Ishikawa (cell line): ENCODE results near the gene LCNL1.

Source experiments
- CEBPB ChIP-seq: IDR thresholded peaks from 2 replicates; pipeline ENCODE4 v1.6.1; 2012
- CREB1 ChIP-seq: IDR thresholded peaks from 2 replicates; pipeline ENCODE4 v1.6.1; 2012; ENCODE audit warnings: low read depth
- EGR1 ChIP-seq: IDR thresholded peaks from 2 replicates; pipeline ENCODE4 v1.6.1; 2012
- EP300 ChIP-seq: IDR thresholded peaks from 2 replicates; pipeline ENCODE4 v1.6.1; 2012; ENCODE audit warnings: borderline replicate concordance
- FOXM1 ChIP-seq: IDR thresholded peaks from 2 replicates; pipeline ENCODE4 v1.6.1; 2012; ENCODE audit warnings: low read depth, borderline replicate concordance
- MAX ChIP-seq: IDR thresholded peaks from 2 replicates; pipeline ENCODE4 v1.6.1; 2012
- NFIC ChIP-seq: IDR thresholded peaks from 2 replicates; pipeline ENCODE4 v1.6.1; 2012
- RAD21 ChIP-seq: IDR thresholded peaks from 2 replicates; pipeline ENCODE4 v1.6.1; 2012; ENCODE audit warnings: low read depth
- REST ChIP-seq: IDR thresholded peaks from 2 replicates; pipeline ENCODE4 v1.6.1; 2012; ENCODE audit warnings: low read depth, mild to moderate bottlenecking
- TAF1 ChIP-seq: IDR thresholded peaks from 2 replicates; pipeline ENCODE4 v1.6.1; 2012; ENCODE audit warnings: low read depth, mild to moderate bottlenecking
- TCF12 ChIP-seq: IDR thresholded peaks from 2 replicates; pipeline ENCODE4 v1.6.1; 2012; ENCODE audit warnings: low read depth
- TEAD4 ChIP-seq: IDR thresholded peaks from 2 replicates; pipeline ENCODE4 v1.6.1; 2012
- YY1 ChIP-seq: IDR thresholded peaks from 2 replicates; pipeline ENCODE4 v1.6.1; 2012; ENCODE audit warnings: low read depth
- ZBTB7A ChIP-seq: IDR thresholded peaks from 2 replicates; pipeline ENCODE4 v1.6.1; 2012; ENCODE audit warnings: low read depth
- TF ChIP-seq, protein P1 (sequence below): IDR thresholded peaks from 2 replicates; pipeline ENCODE4 v1.6.1; 2012

The LCNL1 gene

DNA sequence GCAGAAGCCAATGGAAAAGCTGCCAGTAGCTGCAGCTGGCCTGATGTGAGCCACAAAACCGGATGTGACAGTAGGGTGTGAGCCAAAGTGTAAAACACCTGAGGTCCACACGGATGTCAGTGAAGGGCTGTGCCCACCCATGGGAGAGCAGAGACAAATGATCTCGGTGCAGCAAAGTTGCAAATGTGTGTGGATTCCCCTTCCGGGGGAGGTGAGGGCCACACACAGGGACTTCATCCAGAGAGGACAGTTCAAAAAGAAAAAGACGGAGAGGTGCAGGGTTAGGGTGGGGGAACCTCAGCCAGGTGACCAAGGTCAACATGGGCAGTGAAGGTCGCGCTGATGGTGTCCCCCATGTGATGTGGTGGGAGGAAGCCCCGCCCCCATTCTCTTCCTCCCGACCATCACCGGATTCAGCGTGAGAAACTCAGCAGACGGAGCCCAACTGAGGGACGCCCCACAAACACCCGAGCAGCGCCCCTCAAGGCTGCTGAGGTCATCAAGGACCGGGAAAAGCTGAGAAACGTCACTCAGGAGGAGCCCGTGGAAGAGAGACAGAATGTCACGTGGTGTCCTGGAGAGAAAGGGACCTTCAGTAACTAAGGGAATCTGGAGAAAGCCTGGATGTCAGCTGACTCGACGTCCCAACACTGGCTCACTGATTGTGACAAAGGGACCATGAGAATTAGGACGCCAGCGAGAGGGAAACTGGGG, 16.9 kb upstream of the LCNL1 start:
- TF ChIP-seq ZBTB7A: no peak
- TF ChIP-seq YY1: no peak
- no peak for TF ChIP-seq NFIC
- no peak for TF ChIP-seq EGR1

- TF ChIP-seq TEAD4 (no peak), TAF1 (no peak), REST (no peak), YY1 (no peak), EGR1 (no peak), FOXM1 (no peak), ZBTB7A (no peak)
Observed at GRCh38 chr9:136968333-136969127, 14.3 kb upstream of the LCNL1 start.

DNA sequence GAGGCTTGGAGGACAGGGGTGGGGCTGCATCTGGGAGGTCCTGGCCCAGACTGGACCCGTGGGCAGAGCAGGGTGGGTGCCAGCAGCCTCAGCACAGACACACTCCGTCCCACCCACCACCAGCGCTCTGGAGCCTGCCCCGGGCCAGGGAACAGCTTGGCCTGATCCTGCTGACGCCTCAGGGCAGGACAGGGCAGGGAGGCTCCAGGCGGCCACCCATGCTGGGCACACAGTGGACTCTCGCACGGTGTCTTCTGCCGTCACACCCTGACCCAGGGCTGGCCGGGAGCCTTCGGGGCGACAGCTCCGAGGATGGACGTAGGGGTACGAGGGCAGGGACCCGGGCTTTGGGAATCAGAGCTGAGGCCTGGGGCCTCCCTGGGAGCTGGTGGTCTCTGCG, 13.6 kb upstream of the LCNL1 start:
- TF ChIP-seq NFIC: no peak
- TF ChIP-seq EP300: no peak
- TF ChIP-seq TCF12: no peak
- no peak for TF ChIP-seq CREB1
- TF ChIP-seq TAF1: no peak
- TF ChIP-seq TEAD4: no peak
- TF ChIP-seq REST: no peak
- no peak for TF ChIP-seq CEBPB
- no peak for TF ChIP-seq EGR1
- no peak for TF ChIP-seq MAX
- no peak for TF ChIP-seq YY1
- TF ChIP-seq RAD21: no peak
- TF ChIP-seq, protein P1, sequence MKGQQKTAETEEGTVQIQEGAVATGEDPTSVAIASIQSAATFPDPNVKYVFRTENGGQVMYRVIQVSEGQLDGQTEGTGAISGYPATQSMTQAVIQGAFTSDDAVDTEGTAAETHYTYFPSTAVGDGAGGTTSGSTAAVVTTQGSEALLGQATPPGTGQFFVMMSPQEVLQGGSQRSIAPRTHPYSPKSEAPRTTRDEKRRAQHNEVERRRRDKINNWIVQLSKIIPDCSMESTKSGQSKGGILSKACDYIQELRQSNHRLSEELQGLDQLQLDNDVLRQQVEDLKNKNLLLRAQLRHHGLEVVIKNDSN: no peak
- no peak for TF ChIP-seq FOXM1
- no peak for TF ChIP-seq ZBTB7A

DNA sequence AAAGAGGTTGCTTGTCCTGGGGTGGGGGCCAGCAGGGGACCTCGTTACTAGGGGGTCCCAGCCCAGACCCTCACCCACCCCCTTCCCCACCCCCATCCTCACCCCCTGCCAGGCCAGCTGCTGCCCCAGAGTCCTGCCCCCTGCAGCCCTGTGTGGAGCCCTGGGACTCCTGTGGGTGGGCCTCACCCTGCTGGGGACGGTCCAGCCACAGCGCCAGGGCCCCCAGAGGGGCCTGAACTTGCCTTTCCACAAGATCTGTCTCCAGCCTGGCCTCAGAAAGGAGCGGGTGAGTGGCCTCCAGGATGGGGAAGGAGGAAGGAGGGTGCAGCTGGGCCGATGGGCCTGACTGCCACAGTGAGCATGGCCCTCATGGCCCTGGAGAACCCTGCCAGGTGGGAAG, 13.0 kb upstream of the LCNL1 start:
- TF ChIP-seq TEAD4: no peak

- TF ChIP-seq EP300 (no peak), REST (no peak), MAX (no peak), TCF12 (no peak), TEAD4 (no peak), EGR1 (no peak), FOXM1 (no peak), RAD21 (no peak), CREB1 (no peak), NFIC (no peak), YY1 (no peak)
- TF ChIP-seq, protein P1: no peak
Observed at GRCh38 chr9:136970361-136970760, 12.4 kb upstream of the LCNL1 start.
